ENCODE measurements around the gene FAM81A.

DNA sequence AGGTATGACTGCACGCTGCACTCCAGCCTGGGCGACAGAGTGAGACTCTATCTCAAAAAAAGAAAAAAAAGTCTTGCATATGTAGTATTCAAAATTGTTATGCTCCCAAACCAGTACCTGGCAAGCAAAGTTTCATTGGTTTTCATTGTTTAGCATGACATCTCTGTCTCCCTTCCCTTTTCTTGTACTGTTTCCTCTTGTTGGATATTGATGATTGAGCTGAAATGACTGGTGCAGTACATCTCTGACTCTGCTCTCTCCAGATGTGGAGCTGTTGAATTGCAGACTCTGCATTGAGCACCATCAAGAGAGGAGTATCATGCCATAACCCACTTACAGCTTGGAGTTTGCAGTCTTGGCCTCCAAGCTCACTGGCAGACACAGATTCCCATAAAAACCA lies 77.2 kb downstream of the FAM81A start:
- TF ChIP-seq, protein P1, sequence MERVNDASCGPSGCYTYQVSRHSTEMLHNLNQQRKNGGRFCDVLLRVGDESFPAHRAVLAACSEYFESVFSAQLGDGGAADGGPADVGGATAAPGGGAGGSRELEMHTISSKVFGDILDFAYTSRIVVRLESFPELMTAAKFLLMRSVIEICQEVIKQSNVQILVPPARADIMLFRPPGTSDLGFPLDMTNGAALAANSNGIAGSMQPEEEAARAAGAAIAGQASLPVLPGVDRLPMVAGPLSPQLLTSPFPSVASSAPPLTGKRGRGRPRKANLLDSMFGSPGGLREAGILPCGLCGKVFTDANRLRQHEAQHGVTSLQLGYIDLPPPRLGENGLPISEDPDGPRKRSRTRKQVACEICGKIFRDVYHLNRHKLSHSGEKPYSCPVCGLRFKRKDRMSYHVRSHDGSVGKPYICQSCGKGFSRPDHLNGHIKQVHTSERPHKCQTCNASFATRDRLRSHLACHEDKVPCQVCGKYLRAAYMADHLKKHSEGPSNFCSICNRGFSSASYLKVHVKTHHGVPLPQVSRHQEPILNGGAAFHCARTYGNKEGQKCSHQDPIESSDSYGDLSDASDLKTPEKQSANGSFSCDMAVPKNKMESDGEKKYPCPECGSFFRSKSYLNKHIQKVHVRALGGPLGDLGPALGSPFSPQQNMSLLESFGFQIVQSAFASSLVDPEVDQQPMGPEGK (CRISPR knock-in tag; IDR thresholded peaks at IDR 0.05; ENCODE audit: borderline replicate concordance) = no peak
- no peak for TF ChIP-seq RARB (CRISPR knock-in tag; IDR thresholded peaks at IDR 0.05)
- no peak for TF ChIP-seq PPARA (CRISPR knock-in tag; IDR thresholded peaks at IDR 0.05; ENCODE audit: borderline replicate concordance)
- TF ChIP-seq, protein P2, sequence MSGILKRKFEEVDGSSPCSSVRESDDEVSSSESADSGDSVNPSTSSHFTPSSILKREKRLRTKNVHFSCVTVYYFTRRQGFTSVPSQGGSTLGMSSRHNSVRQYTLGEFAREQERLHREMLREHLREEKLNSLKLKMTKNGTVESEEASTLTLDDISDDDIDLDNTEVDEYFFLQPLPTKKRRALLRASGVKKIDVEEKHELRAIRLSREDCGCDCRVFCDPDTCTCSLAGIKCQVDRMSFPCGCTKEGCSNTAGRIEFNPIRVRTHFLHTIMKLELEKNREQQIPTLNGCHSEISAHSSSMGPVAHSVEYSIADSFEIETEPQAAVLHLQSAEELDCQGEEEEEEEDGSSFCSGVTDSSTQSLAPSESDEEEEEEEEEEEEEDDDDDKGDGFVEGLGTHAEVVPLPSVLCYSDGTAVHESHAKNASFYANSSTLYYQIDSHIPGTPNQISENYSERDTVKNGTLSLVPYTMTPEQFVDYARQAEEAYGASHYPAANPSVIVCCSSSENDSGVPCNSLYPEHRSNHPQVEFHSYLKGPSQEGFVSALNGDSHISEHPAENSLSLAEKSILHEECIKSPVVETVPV (CRISPR knock-in tag; IDR thresholded peaks at IDR 0.05) = no peak
- no peak for TF ChIP-seq ARNTL (CRISPR knock-in tag; IDR thresholded peaks at IDR 0.05; ENCODE audit: borderline replicate concordance, low read depth)
- no peak for TF ChIP-seq ZFP3 (CRISPR knock-in tag; IDR thresholded peaks at IDR 0.05)
- no peak for TF ChIP-seq ZC3H10 (CRISPR knock-in tag; IDR thresholded peaks at IDR 0.05)
- TF ChIP-seq, protein P3, sequence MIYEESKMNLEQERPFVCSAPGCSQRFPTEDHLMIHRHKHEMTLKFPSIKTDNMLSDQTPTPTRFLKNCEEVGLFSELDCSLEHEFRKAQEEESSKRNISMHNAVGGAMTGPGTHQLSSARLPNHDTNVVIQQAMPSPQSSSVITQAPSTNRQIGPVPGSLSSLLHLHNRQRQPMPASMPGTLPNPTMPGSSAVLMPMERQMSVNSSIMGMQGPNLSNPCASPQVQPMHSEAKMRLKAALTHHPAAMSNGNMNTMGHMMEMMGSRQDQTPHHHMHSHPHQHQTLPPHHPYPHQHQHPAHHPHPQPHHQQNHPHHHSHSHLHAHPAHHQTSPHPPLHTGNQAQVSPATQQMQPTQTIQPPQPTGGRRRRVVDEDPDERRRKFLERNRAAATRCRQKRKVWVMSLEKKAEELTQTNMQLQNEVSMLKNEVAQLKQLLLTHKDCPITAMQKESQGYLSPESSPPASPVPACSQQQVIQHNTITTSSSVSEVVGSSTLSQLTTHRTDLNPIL (CRISPR knock-in tag; IDR thresholded peaks at IDR 0.05; ENCODE audit: low read depth) = no peak
- no peak for TF ChIP-seq ISL1 (CRISPR knock-in tag; IDR thresholded peaks at IDR 0.05)
- no peak for TF ChIP-seq TOX (CRISPR knock-in tag; IDR thresholded peaks at IDR 0.05; ENCODE audit: borderline replicate concordance)
- TF ChIP-seq SNAI2 (CRISPR knock-in tag; IDR thresholded peaks at IDR 0.05) = no peak
- TF ChIP-seq, protein P4, sequence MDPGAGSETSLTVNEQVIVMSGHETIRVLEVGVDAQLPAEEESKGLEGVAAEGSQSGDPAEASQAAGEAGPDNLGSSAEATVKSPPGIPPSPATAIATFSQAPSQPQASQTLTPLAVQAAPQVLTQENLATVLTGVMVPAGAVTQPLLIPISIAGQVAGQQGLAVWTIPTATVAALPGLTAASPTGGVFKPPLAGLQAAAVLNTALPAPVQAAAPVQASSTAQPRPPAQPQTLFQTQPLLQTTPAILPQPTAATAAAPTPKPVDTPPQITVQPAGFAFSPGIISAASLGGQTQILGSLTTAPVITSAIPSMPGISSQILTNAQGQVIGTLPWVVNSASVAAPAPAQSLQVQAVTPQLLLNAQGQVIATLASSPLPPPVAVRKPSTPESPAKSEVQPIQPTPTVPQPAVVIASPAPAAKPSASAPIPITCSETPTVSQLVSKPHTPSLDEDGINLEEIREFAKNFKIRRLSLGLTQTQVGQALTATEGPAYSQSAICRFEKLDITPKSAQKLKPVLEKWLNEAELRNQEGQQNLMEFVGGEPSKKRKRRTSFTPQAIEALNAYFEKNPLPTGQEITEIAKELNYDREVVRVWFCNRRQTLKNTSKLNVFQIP (CRISPR knock-in tag; IDR thresholded peaks at IDR 0.05; ENCODE audit: borderline replicate concordance, low read depth) = no peak
- no peak for TF ChIP-seq ZNF70 (CRISPR knock-in tag; IDR thresholded peaks at IDR 0.05)

Measured in SK-N-SH treated with all-trans-retinoic acid at 6 μM for 48 hours (cell line).